ENCODE measurements around the gene MICAL3.

MICAL3 gene

GRCh38 chr22:17807578-17808410 lies 216.6 kb downstream of the MICAL3 start:
- no peak for DNase-seq

DNA sequence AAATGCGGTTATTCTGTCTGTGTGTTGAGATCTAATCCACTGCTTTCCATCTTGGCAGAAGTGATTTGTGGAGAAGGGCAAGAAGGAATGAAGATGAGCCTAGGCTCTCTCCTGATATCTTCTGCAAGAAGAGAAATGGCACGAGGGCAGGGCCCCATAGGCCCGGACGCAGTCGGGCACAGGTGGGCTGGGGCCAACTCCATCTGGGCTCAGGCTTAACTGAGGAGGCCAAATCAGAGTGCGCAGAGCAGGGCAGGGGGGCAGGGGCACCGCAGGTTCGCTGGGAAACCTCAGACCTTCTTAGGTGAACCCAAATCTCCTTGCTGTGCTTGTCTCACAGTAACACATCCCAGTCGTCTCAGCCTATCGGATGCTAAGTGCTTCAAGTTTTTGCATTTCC lies 217.3 kb downstream of the MICAL3 start:
- DNase-seq = no peak

DNA sequence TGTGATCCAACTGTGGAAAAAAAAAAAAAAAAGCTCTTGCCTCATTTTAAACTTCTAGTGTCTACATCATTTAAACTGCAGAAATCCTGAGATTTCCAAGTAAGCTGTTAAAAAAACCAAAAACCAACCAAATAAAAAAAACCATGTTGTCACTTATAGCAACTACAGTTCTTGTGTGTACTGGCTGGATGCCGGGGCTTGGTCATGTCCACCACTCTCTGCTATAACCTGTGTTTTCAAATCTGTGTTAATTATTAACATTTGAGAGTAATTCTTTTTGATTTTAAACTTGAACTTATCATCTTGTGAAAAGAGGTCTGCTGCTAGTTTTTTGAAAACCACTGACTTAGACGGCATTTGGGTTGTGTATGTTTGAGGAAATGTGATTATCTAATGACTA lies 217.9 kb downstream of the MICAL3 start:
- DNase-seq = no peak

- no peak for DNase-seq
Measured at GRCh38 chr22:17804331-17805080, 219.9 kb downstream of the MICAL3 start.

GRCh38 chr22:17803609-17804270 lies 220.6 kb downstream of the MICAL3 start:
- no peak for DNase-seq

GRCh38 chr22:17802822-17803221 lies 221.5 kb downstream of the MICAL3 start:
- DNase-seq = no peak

- DNase-seq = no peak
Measured at GRCh38 chr22:17802411-17802810, 221.9 kb downstream of the MICAL3 start.

DNA sequence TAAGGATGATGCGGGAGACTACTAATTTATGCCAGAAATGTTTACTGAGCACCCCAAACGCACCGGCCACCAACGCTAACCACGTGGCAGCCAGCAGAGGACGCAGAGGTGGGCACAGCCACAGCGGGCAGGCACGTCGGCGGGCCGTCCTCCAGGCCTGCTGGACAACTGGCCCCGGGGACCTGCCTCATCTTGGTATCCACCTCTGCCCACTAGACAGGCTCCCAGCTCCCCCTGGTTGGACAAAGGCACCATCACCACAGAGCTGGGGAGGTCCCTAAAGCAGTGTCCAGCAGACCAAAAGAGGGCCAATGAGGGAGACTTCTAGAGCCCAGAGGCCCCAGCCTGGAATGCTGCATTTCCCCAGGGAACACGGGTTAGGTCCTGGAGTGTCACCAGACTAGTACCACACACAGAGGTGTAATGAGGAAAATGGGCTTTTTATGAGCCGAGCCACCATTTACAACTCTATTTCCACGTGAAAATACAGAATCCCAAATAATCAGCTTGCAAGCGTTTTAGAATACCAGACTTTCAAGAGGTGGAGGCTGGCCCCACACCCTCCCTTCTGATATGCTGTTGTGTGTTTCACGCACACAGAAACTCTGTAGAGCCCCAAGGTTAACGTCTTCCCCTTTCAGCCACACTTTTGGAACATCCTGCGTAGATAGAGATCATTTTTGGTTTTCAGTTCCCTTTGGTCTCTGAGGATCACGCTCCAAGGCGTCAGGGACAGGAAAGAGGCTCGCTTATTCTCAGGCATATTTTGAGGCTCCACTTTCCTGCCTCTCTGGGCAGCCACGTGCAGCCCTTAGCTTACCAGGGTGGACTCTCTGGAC lies 226.4 kb downstream of the MICAL3 start:
- DNase-seq = no peak

- no peak for DNase-seq
Measured at GRCh38 chr22:17796695-17797094, 227.7 kb downstream of the MICAL3 start.

- DNase-seq = no peak
Measured at GRCh38 chr22:17795661-17796548, 228.5 kb downstream of the MICAL3 start.

DNA sequence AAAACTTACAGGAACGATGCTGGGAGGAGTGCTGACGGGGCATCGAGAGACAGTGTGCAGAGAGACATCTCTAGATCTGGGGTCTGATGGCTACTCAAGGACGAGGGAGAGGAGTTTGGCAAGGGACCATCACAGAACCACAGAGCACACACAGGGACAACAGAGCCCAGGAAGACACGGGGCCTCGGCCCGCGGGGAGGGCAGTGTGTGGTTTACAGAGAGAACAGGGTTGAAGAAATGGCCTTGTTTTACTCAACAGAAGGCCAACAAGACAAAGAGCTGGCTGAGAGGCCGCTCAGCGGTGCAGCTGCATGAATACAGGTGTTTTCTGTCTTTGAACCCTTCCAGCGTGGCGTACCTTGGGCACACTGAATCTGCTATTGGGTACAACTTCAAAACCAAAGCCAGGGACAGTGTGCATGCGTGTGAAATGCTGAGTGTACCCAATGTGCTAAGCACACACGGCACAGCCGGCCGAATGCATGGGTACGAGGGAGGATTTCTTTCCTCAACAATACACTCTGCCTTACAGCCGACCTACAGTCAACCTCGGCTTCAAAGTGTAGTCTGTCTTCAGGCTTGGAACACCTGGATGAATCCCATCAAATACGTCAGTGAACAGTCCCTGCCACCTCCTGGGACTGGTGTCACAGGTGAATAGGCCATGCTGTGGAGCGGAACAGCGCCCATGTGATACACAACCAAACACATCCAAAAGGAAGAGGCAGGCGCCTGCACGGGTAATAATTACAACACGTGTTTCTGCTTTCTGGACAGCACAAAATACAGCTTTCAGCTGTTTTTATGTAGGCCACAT lies 229.4 kb downstream of the MICAL3 start:
- no peak for DNase-seq

GRCh38 chr22:17792854-17793434 lies 231.4 kb downstream of the MICAL3 start:
- DNase-seq = no peak

GRCh38 chr22:17792299-17792698 lies 232.1 kb downstream of the MICAL3 start:
- no peak for DNase-seq

- no peak for DNase-seq
Measured at GRCh38 chr22:17791196-17791595, 233.2 kb downstream of the MICAL3 start.

DNA sequence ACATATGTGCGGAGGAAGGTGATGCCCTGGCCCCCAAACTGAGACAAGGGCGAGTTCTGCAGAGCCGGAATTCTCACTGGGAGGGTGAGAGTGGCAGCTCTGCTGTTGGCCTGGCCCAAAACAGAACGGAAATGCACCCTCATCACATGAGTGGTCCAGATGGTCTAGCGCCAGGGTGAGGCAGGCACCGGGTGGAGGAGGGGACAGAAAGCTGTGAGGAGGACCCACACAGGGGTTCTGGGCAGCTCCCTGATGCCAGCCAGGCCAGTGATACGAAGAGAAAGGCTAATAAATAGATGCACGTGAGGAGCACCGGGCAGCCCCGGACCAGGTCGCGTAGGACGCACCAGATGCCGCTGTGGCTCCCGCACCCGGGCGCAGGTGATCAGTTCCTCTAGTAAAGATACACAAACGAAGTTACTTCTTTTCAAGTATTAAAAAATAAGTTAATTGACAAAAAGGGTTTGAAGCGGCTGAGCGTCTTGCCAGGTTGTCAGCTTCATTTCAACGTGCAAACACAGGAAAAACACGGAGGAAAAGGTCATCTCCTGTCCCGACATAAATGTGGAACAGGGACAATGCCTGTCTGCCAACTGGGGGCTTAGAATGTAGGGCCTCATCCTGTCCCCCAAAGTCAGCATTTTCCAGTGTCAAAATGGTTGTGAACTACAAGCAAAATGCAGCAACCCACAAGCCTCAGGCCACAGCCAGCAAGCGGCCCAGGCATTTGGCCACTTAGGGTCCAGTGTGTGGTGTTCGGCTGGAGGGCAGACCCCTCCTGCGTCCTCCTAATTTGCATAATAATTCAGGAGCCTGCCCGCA lies 234.8 kb downstream of the MICAL3 start:
- no peak for DNase-seq

- no peak for DNase-seq
Measured at GRCh38 chr22:17788528-17789378, 235.6 kb downstream of the MICAL3 start.

DNA sequence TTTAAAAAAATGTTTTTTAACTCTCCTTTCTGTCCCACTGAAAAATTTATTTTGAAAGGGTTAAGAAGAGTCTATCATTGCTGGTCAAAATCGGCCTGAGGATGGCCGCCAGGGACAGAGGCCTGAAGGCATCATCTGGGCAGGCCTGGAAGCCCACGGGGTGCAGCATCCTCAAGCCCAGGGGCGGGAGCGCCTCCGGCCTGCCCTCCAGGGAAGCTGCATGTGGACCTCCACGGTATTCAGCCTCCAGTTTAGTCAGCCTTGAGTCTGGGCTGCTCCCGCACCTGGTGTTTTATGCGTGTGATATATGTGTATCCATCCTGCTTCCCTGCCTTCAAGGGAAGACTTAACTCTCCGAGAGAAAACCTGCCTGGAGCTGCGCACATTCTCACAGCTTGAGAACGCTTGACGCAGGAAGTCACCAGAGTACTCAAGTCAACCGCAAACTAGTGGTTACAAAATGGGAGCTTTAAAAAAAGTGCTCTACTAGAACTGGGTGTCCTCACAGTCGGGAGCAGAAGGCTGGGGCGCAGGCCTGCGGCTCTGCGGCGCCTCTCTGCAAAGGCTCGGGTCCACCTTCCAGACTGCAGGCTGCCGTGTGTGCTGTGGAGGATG lies 236.5 kb downstream of the MICAL3 start:
- no peak for DNase-seq

DNA sequence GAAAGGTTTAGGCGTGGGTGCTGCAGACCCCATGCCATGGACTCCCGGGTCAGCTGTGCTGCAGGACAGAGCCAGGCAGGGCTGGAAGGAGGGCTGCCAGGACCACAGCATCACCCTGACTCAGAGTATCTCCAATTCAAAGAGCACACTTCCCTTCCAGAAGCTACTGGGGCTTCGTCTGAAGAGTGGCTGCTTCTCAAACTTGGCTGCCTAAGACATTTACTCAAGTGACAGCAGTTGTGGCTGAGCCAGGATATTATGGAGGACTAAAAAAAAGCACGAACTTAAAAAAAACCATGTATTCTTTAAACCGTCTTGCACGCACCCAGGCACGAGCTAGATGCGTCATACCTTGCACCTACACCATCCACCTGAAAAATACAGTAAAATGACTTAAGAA lies 237.1 kb downstream of the MICAL3 start:
- DNase-seq = no peak
